GM18520 (cell line): ENCODE measurements around the gene GPC3.

Source experiments
- ATAC-seq: cut with Tn5 transposase; IDR thresholded peaks from one replicate; pipeline ENCODE4 v1.9.1; 2021; ENCODE audit not compliant: unreplicated experiment

The GPC3 gene

GRCh38 chrX:133706890-133707289, 278.5 kb downstream of the GPC3 start:
- no peak for ATAC-seq

DNA sequence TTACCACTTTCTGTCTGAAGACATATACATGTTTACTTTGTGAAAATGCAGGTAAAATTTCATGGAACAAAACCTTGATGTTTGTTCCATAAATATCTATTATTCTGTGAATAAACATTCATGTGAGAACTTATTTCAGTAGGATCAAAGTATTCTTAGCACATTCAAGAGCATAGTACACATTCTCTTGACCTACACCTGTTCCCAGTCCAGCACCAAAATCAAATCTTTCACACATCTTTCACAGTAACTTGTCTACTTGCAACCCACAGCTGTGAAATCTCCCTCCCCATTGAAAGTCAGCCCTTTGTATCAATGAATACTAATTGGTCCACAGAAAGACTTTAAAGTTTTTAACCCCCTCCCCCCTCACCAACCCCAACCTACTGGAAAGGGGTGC, 283.2 kb downstream of the GPC3 start:
- ATAC-seq: no peak

GRCh38 chrX:133699023-133699728, 286.2 kb downstream of the GPC3 start:
- no peak for ATAC-seq

DNA sequence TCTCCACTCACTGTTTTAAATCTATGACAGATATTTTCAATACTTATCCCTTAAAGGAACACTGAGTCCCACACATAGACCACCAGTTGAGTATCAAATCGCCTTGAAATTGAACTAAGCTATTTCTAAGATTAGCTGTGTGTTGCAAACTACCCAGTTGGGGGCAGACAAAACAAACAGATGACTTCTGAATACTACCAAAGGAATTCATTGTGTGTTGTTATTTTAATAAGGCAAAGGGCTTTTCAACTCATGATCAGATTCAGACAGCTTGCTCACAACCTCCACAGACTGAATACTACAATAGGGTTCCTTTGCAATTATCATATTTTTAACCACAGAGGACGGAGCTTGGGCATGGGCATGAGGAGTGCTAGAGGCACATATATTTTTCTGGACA, 287.1 kb downstream of the GPC3 start:
- ATAC-seq: no peak

GRCh38 chrX:133697656-133698055, 287.7 kb downstream of the GPC3 start:
- ATAC-seq: no peak

DNA sequence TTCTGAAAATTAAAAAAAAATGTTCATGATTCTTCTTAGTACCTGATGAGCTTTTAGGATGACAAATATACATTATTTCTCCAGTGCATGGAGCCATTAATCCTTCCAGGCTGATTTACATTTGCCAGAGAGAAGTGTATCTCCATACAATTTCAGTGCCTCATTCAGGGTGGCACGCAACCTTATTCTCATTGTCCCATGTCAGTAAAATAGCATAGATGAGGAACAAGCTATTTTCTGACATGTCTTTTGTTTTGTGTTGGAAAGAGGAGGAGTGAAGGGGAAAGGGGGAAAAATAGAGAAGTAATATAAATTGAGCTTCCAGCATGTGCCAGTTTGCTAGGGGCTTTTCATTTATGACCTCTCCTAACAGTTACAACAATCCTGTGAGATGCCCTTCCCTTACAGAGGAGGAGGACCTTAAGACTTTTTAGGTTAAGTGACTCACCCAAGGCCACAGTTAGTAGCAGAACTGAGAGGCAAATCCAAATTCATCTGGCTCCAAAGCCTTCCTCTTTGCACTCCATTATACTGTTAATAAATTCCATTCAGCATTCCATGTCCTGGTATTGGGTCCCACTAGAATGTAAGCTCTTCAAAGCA, 295.3 kb downstream of the GPC3 start:
- no peak for ATAC-seq

DNA sequence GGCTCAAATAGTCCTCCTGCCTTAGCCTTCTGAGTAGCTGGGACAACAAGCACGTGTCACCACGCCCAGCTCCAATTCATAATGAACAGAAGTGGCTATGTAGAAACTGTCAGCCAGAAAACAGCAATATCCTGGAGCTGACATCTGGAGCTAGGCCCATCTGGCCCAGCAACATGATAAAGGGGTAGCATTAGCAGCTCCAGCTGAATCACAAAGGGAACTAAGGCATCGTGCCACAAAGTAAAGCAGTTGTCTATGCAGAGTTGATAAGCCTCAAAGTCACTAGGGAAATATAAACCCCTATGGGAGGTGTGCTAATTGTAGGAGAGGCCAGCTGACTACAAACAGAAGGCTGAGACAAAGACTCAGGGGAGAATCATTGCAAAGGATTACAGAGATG, 299.6 kb downstream of the GPC3 start:
- ATAC-seq: no peak

DNA sequence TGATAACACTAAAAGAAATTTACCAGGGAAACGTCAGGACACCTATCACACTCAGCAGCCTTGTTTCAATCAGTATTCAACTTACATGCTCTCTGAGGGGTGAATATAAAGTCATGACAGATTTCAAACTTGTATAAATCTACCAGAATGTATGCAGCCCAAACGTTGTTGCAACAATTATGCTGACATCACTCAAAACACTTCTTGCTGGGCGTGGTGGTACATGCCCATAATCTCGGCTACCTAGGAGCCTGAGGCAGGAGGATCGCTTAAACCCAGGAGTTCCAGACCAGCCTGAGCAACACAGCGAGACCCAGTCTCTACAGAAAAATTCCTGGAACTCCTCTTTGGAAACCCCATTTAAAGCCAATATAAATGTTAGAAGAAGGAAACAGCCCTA, 303.5 kb downstream of the GPC3 start:
- ATAC-seq: no peak

GRCh38 chrX:133681421-133681820, 304.0 kb downstream of the GPC3 start:
- no peak for ATAC-seq

GRCh38 chrX:133677123-133678063, 308.0 kb downstream of the GPC3 start:
- no peak for ATAC-seq

DNA sequence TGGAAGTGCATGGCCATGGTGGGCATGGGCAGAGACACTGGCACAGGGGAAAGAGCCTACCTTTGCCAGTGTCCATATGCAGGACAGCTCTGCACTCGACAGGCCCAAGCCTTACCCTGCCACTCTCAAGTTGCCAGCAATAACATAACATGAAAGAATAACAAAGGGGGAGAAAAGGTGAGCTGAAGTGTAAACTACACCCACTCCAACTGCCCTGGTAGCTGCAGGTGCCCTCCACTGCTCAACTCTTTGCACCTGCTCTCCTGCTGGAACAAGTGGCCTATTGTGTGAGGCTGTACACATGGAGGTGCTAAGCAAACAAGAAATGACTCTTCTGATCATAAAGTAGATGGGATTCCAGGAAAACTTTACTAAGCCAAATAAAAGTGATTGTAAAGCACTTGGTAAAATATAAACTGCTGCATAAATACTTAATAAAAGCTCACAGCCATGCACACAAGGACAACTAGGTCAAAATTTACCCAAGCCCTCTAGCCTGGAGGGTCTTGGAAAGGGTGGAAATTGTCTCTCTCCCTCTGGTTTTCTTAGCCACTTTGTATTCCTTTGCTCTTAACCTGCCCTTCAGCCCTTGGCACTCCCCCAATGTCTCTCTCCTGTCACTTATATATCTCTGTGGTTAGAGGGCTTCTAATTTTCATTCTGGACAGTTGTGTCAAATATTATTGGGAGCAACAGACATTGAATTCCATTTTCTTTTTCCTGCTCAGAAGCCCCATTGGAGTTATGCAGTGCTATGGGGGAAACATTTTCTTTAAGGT, 308.9 kb downstream of the GPC3 start:
- no peak for ATAC-seq

GRCh38 chrX:133674726-133675470, 310.5 kb downstream of the GPC3 start:
- ATAC-seq: no peak

DNA sequence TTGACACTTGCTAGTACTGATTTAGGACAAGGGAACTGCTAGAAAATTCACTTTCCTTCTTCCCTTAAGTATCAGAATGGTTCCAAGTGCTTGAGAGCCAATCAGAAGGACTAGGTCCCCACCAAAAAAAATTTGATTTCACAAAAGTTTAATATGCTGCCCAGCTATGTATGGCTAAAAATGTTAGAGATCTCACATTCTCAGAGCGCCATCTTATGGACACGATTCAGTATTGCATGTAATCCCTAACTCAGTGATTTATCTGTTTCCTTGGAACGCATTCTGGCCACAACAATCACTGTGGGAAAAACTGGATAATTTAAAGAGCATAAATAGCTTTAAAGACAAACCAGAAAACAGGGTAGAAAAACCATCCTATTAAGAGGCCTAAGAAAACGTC, 315.0 kb downstream of the GPC3 start:
- ATAC-seq: no peak

DNA sequence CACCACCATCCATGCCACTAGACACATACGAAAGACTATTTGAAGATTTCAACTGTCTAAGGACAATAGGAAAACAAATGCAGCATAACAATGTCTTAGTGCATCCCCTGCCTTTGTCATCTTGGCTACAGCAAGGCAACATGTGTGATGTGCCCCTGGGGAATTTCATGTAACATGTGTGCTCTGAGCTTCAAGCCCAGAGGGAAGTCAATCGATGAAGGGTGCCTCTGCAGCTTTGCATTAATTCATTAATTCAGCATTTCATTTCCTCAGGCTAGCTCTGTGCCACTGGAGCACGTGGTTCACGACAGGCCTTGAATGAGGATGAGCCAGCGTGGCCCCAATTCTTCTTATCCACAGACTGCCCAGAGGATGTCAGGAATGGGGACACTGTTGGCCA, 316.2 kb downstream of the GPC3 start:
- ATAC-seq: no peak

GRCh38 chrX:133668225-133668931, 317.0 kb downstream of the GPC3 start:
- ATAC-seq: no peak

- ATAC-seq: no peak
These were observed 319.1 kb downstream of the GPC3 start for GRCh38 chrX:133666256-133666655.

- ATAC-seq: no peak
These were observed 323.2 kb downstream of the GPC3 start for GRCh38 chrX:133661962-133662839.

DNA sequence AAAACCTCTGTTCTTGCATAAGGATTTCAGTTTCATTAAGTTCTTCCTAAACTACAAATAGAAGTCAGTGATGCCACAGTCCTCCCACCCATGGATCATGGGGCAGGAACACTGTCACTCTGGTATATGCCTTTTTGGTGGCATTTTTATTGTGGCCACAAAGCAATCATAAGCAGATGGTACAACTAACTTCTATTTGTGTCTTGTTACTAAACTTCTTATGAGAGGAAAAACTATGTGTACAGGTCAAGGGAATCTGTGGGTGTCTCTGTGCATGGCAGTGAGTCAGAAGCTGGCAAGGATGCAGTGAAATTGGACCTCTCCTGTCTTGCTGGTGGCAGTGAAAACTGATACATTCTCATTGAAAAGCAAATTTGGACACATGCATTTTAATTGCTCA, 325.1 kb downstream of the GPC3 start:
- ATAC-seq: no peak
